WTC11 (cell line): Measurements from ENCODE around the gene FGFR2. TPM values are rescaled to one million over a fixed set of nuclear protein-coding genes. Genes with fewer than 3 reads are reported as not detected.

Experiments
- ATAC-seq: fragments of 200-7000 bp; cut with Tn5 transposase; 2 replicates; pipeline ENCODE4 v1.10.0; 2021; ENCODE audit warnings: mild to moderate bottlenecking, moderate library complexity
- CTCF ChIA-PET: fragments of 300-600 bp; sonication (Branson Sonifier 250); formaldehyde crosslinking; loops from one replicate; lab custom pipeline; 2021; ENCODE audit warnings: antibody characterized with exemption; lab: Charles Lee
- POLR2A ChIA-PET: fragments of 350-600 bp; sonication (Branson Sonifier 250); formaldehyde crosslinking; loops from one replicate; lab custom pipeline; 2021; ENCODE audit warnings: antibody characterized with exemption; lab: Charles Lee
- DNase-seq: peaks from one replicate; pipeline ENCODE4 v3.0.0; 2021; ENCODE audit warnings: low spot score
- H3K27ac Mint-ChIP-seq: 2 replicates; pipeline ENCODE4 v1.8.0; 2021; ENCODE audit warnings: mixed read lengths
- H3K27me3 Mint-ChIP-seq: 2 replicates; pipeline ENCODE4 v1.8.0; 2021; ENCODE audit warnings: low read depth, mild to moderate bottlenecking, moderate library complexity, mixed read lengths
- H3K36me3 Mint-ChIP-seq: 2 replicates; pipeline ENCODE4 v1.8.0; 2021; ENCODE audit warnings: mixed read lengths
- H3K4me1 Mint-ChIP-seq: 2 replicates; pipeline ENCODE4 v1.8.0; 2022; ENCODE audit warnings: mixed read lengths
- H3K4me3 Mint-ChIP-seq: 2 replicates; pipeline ENCODE4 v1.8.0; 2021; ENCODE audit warnings: mild to moderate bottlenecking, moderate library complexity, mixed read lengths
- H3K9me3 Mint-ChIP-seq: 2 replicates; pipeline ENCODE4 v1.8.0; 2021; ENCODE audit warnings: mixed read lengths
- CBFB ChIP-seq: sonication (generic); formaldehyde crosslinking; IDR thresholded peaks from 2 replicates; pipeline ENCODE4 v1.8.1; 2022; ENCODE audit warnings: mild to moderate bottlenecking, low read depth, missing genetic modification reagents
- CREM ChIP-seq: sonication (generic); formaldehyde crosslinking; IDR thresholded peaks from 2 replicates; pipeline ENCODE4 v1.8.1; 2022; ENCODE audit warnings: mild to moderate bottlenecking, missing genetic modification reagents, moderate library complexity
- FOXJ3 ChIP-seq: sonication (generic); formaldehyde crosslinking; IDR thresholded peaks from 2 replicates; pipeline ENCODE4 v1.9.0; 2021; ENCODE audit warnings: missing genetic modification reagents, mild to moderate bottlenecking, borderline replicate concordance
- FOXK1 ChIP-seq: sonication (generic); formaldehyde crosslinking; IDR thresholded peaks from 2 replicates; pipeline ENCODE4 v1.8.0; 2022; ENCODE audit warnings: mild to moderate bottlenecking, moderate library complexity, missing genetic modification reagents
- FOXP1 ChIP-seq: sonication (generic); formaldehyde crosslinking; IDR thresholded peaks from 2 replicates; pipeline ENCODE4 v1.8.0; 2022; ENCODE audit warnings: missing genetic modification reagents, mild to moderate bottlenecking, moderate library complexity, borderline replicate concordance
- FOXP4 ChIP-seq: sonication (generic); formaldehyde crosslinking; IDR thresholded peaks from 2 replicates; pipeline ENCODE4 v1.8.0; 2022; ENCODE audit warnings: mild to moderate bottlenecking, missing genetic modification reagents
- GTF2I ChIP-seq: fragments of 250-450 bp; sonication (Bioruptor Pico); conservative IDR thresholded peaks from 2 replicates; pipeline ENCODE4 v1.4.0; 2021; ENCODE audit warnings: mild to moderate bottlenecking
- MYBL2 ChIP-seq: sonication (generic); formaldehyde crosslinking; IDR thresholded peaks from 2 replicates; pipeline ENCODE4 v1.8.1; 2023; ENCODE audit warnings: mild to moderate bottlenecking, moderate library complexity, missing genetic modification reagents
- NFATC4 ChIP-seq: fragments of 250-450 bp; sonication (Bioruptor Pico); IDR thresholded peaks from 2 replicates; pipeline ENCODE4 v1.9.0; 2021; ENCODE audit warnings: mild to moderate bottlenecking
- NFE2L1 ChIP-seq: sonication (generic); formaldehyde crosslinking; IDR thresholded peaks from 2 replicates; pipeline ENCODE4 v1.8.1; 2023; ENCODE audit warnings: missing genetic modification reagents
- NFYB ChIP-seq: sonication (generic); formaldehyde crosslinking; conservative IDR thresholded peaks from 2 replicates; pipeline ENCODE4 v1.8.0; 2022; ENCODE audit warnings: low read depth, missing genetic modification reagents
- OVOL2 ChIP-seq: fragments of 250-450 bp; sonication (Bioruptor Pico); IDR thresholded peaks from 2 replicates; pipeline ENCODE4 v1.9.0; 2021; ENCODE audit warnings: mild to moderate bottlenecking, borderline replicate concordance
- PRRX2 ChIP-seq: fragments of 250-450 bp; sonication (Bioruptor Pico); IDR thresholded peaks from 2 replicates; pipeline ENCODE4 v1.8.0; 2021; ENCODE audit warnings: mild to moderate bottlenecking
- SMAD3 ChIP-seq: sonication (generic); formaldehyde crosslinking; IDR thresholded peaks from 2 replicates; pipeline ENCODE4 v1.8.0; 2022; ENCODE audit warnings: missing genetic modification reagents, mild to moderate bottlenecking, borderline replicate concordance
- TCF7 ChIP-seq: sonication (generic); formaldehyde crosslinking; IDR thresholded peaks from 2 replicates; pipeline ENCODE4 v1.8.0; 2022; ENCODE audit warnings: mild to moderate bottlenecking, low read depth, missing genetic modification reagents, moderate library complexity
- TP53 ChIP-seq: sonication (generic); formaldehyde crosslinking; IDR thresholded peaks from 2 replicates; pipeline ENCODE4 v1.8.1; 2023; ENCODE audit warnings: mild to moderate bottlenecking, missing genetic modification reagents
- USF1 ChIP-seq: sonication (generic); formaldehyde crosslinking; IDR thresholded peaks from 2 replicates; pipeline ENCODE4 v1.8.0; 2022; ENCODE audit warnings: mild to moderate bottlenecking, missing genetic modification reagents
- ZNF317 ChIP-seq: sonication (generic); formaldehyde crosslinking; IDR thresholded peaks from 2 replicates; pipeline ENCODE4 v1.8.1; 2023; ENCODE audit warnings: low read depth, mild to moderate bottlenecking, moderate library complexity, missing genetic modification reagents, borderline replicate concordance
- total RNA-seq: library from RNA; stranded (reverse); gene quantifications from 3 replicates; pipeline ENCODE4 v1.2.3, GENCODE V29; 2021
- TF ChIP-seq, protein P1 (sequence below): fragments of 250-450 bp; sonication (Bioruptor Pico); IDR thresholded peaks from 2 replicates; pipeline ENCODE4 v1.9.0; 2021; ENCODE audit warnings: mild to moderate bottlenecking
- TF ChIP-seq, protein P2 (sequence below): fragments of 250-450 bp; sonication (Bioruptor Pico); IDR thresholded peaks from 2 replicates; pipeline ENCODE4 v2.1.2; 2022; ENCODE audit warnings: mild to moderate bottlenecking, moderate library complexity
- TF ChIP-seq, protein P3 (sequence below): sonication (generic); formaldehyde crosslinking; IDR thresholded peaks from 2 replicates; pipeline ENCODE4 v1.8.1; 2023; ENCODE audit warnings: mild to moderate bottlenecking, missing genetic modification reagents, borderline replicate concordance

The FGFR2 gene
- total RNA-seq, 1 experiment from 2014 or later = 95.0 TPM

DNA sequence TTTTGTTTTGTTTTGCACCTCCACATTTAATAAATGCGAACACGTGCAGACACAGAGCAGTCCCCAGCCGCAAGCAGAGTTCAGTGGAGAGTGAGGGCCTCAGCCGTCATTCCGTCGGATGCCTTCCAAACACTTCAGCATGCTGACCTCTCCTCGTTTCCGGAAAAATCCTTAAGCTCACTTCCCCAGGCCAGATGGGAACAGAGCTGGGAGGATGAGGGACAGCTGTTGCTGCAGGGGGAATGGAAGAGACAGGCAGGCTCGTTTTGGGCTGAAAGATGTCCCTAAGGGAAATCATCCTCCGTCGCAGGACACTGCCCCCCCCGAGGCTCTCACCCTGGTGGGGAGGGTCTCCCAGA, 17.2 kb upstream of the FGFR2 start:
- Mint-ChIP-seq H3K27me3 (peaks cover 2% of the 10 kb centered on the region), H3K36me3 (peaks cover 16% of the 10 kb centered on the region), H3K27ac (no peak overlapping the region), H3K4me1 (peaks cover 10% of the 10 kb centered on the region), H3K4me3 (no peak overlapping the region), H3K9me3 (peaks cover 16% of the 10 kb centered on the region)
- no peak for ATAC-seq
- ChIA-PET POLR2A (no interaction called here), CTCF (no interaction called here)
- TF ChIP-seq CBFB = no peak
- no peak for TF ChIP-seq TP53
- TF ChIP-seq FOXP1 = no peak
- no peak for TF ChIP-seq FOXJ3
- no peak for TF ChIP-seq FOXP4
- no peak for TF ChIP-seq SMAD3 (CRISPR knock-in tag)
- no peak for TF ChIP-seq NFYB
- TF ChIP-seq TCF7 = no peak
- TF ChIP-seq MYBL2 = no peak
- DNase-seq = no peak

DNA sequence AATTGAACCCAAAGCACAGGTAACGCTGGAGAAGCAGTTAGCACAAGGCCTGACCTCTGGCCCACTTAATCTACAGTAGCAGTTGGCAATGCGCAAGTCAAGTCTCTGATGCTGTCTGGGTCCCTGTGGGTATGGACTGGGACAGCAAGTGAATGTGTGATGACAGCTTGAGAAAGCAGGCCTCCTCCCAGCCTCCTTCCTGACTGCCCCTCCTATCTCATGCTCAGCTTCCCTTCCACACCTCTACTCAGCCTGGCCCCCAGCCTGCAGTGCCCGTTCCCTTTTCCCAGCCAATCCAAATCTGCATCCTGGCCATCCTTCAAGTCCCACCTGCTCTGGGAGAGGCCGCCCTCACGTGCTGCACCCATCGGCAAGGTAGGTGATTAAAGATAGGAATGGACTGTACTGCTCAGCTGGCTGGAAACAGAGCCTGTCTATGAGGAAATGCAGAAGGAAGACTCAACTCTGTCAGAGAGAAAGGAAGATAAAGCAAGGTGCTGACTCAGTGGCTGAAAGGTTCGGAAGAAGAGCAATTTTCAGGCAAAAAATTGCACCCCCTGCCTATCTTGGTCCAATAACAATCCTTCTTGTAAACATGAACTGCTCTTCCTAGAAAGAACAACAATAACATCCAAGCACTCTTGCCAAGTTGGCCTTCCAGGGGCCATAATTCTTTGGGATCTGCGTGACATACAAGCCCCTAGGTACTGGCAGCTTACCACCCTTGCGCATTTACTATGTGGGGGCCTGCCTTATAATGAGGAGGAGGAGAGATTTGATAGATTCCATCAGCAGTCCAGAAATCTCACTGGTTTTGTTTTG, 16.6 kb upstream of the FGFR2 start:
- ChIA-PET POLR2A (no interaction called here), CTCF (interaction anchor here (1.4 kb wide), 1 partner anchor 48 kb away, joined by 5 read pairs; no protein-coding TSS in a partner anchor)
- Mint-ChIP-seq H3K27ac (no peak overlapping the region; the same call in 1 of the 2 replicates), H3K9me3 (peaks cover 16% of the 10 kb centered on the region), H3K4me1 (peaks cover 11% of the 10 kb centered on the region), H3K36me3 (peaks cover 16% of the 10 kb centered on the region), H3K4me3 (no peak overlapping the region), H3K27me3 (peaks cover 2% of the 10 kb centered on the region)
- ATAC-seq (no peak), DNase-seq (no peak)
- TF ChIP-seq, protein P1, sequence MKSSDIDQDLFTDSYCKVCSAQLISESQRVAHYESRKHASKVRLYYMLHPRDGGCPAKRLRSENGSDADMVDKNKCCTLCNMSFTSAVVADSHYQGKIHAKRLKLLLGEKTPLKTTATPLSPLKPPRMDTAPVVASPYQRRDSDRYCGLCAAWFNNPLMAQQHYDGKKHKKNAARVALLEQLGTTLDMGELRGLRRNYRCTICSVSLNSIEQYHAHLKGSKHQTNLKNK (CRISPR knock-in tag) = no peak
- TF ChIP-seq GTF2I (no peak), FOXK1 (no peak), USF1 (no peak), OVOL2 (no peak)

- POLR2A ChIA-PET = no interaction called here
- CTCF ChIA-PET = interaction anchor here (1.4 kb wide), 1 partner anchor 50 kb away, joined by 5 read pairs; no protein-coding TSS in a partner anchor
- Mint-ChIP-seq H3K27me3 (peaks cover 5% of the 10 kb centered on the region), H3K4me3 (no peak overlapping the region), H3K9me3 (peaks cover 2% of the 10 kb centered on the region), H3K36me3 (peaks cover 3% of the 10 kb centered on the region), H3K27ac (no peak overlapping the region), H3K4me1 (peaks cover 13% of the 10 kb centered on the region)
- no peak for DNase-seq
- no peak for ATAC-seq
- TF ChIP-seq CREM (CRISPR knock-in tag) (no peak), FOXP4 (no peak), PRRX2 (no peak), ZNF317 (CRISPR knock-in tag) (no peak), NFE2L1 (CRISPR knock-in tag) (no peak), NFATC4 (CRISPR knock-in tag) (no peak)
- TF ChIP-seq, protein P2, sequence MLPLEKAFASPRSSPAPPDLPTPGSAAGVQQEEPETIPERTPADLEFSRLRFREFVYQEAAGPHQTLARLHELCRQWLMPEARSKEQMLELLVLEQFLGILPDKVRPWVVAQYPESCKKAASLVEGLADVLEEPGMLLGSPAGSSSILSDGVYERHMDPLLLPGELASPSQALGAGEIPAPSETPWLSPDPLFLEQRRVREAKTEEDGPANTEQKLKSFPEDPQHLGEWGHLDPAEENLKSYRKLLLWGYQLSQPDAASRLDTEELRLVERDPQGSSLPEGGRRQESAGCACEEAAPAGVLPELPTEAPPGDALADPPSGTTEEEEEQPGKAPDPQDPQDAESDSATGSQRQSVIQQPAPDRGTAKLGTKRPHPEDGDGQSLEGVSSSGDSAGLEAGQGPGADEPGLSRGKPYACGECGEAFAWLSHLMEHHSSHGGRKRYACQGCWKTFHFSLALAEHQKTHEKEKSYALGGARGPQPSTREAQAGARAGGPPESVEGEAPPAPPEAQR (CRISPR knock-in tag) = no peak
- TF ChIP-seq, protein P3, sequence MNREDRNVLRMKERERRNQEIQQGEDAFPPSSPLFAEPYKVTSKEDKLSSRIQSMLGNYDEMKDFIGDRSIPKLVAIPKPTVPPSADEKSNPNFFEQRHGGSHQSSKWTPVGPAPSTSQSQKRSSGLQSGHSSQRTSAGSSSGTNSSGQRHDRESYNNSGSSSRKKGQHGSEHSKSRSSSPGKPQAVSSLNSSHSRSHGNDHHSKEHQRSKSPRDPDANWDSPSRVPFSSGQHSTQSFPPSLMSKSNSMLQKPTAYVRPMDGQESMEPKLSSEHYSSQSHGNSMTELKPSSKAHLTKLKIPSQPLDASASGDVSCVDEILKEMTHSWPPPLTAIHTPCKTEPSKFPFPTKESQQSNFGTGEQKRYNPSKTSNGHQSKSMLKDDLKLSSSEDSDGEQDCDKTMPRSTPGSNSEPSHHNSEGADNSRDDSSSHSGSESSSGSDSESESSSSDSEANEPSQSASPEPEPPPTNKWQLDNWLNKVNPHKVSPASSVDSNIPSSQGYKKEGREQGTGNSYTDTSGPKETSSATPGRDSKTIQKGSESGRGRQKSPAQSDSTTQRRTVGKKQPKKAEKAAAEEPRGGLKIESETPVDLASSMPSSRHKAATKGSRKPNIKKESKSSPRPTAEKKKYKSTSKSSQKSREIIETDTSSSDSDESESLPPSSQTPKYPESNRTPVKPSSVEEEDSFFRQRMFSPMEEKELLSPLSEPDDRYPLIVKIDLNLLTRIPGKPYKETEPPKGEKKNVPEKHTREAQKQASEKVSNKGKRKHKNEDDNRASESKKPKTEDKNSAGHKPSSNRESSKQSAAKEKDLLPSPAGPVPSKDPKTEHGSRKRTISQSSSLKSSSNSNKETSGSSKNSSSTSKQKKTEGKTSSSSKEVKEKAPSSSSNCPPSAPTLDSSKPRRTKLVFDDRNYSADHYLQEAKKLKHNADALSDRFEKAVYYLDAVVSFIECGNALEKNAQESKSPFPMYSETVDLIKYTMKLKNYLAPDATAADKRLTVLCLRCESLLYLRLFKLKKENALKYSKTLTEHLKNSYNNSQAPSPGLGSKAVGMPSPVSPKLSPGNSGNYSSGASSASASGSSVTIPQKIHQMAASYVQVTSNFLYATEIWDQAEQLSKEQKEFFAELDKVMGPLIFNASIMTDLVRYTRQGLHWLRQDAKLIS (CRISPR knock-in tag) = no peak
- TF ChIP-seq, protein P1 (CRISPR knock-in tag) = no peak
Observed at GRCh38 chr10:121613456-121613855, 15.2 kb upstream of the FGFR2 start.
